GM06990 (cell line): ENCODE data around the gene SLCO4A1.

ENCODE experiments used
- DNase-seq: peaks from one replicate; pipeline ENCODE4 v3.0.0-alpha.2; 2011; ENCODE audit not compliant: insufficient read length; ENCODE audit errors: extremely low read depth
- H3K27me3 ChIP-seq: replicated peaks from 2 replicates; pipeline ENCODE4 v1.6.0; 2011; ENCODE audit warnings: low read length; ENCODE audit not compliant: control insufficient read depth, insufficient read depth
- H3K36me3 ChIP-seq: 2 replicates; pipeline ENCODE4 v1.5.1; 2011; ENCODE audit warnings: low read length; ENCODE audit not compliant: control insufficient read depth, insufficient read depth
- H3K4me3 ChIP-seq: replicated peaks from 2 replicates; pipeline ENCODE4 v1.5.1; 2011; ENCODE audit warnings: low read depth, mild to moderate bottlenecking, control low read depth, low read length
- CTCF ChIP-seq: IDR thresholded peaks from 2 replicates; pipeline ENCODE4 v1.5.1; 2011; ENCODE audit warnings: low read length, control low read depth, mild to moderate bottlenecking, inconsistent platforms; ENCODE audit not compliant: insufficient read depth, poor library complexity, severe bottlenecking

Gene SLCO4A1

GRCh38 chr20:62691487-62691886, 49.2 kb downstream of the SLCO4A1 start:
- H3K4me3 ChIP-seq, result no peak overlapping the region
- DNase-seq, result no peak
- no peaks in the 10 kb centered on the region for H3K36me3 ChIP-seq
- H3K27me3 ChIP-seq, result peaks cover 5% of the 10 kb centered on the region
- no peak for TF ChIP-seq CTCF

GRCh38 chr20:62692176-62692575, 49.9 kb downstream of the SLCO4A1 start:
- Histone ChIP-seq H3K27me3 (peaks cover 5% of the 10 kb centered on the region), H3K4me3 (no peak overlapping the region), H3K36me3 (no peaks in the 10 kb centered on the region)
- no peak for TF ChIP-seq CTCF
- no peak for DNase-seq

- H3K27me3 ChIP-seq, result peaks cover 5% of the 10 kb centered on the region
These were observed 50.7 kb downstream of the SLCO4A1 start for GRCh38 chr20:62692801-62693523.

GRCh38 chr20:62693524-62693922, 51.2 kb downstream of the SLCO4A1 start:
- Histone ChIP-seq H3K27me3 (peaks cover 5% of the 10 kb centered on the region), H3K4me3 (no peak overlapping the region), H3K36me3 (no peaks in the 10 kb centered on the region)
- no peak for TF ChIP-seq CTCF
- no peak for DNase-seq

More at GRCh38 chr20:62692801-62693523, 50.7 kb downstream of the SLCO4A1 start:
- TF ChIP-seq CTCF, result no peak
- no peak overlapping the region for H3K4me3 ChIP-seq
- no peak for DNase-seq
- no peaks in the 10 kb centered on the region for H3K36me3 ChIP-seq

GRCh38 chr20:62694106-62694505, 51.8 kb downstream of the SLCO4A1 start:
- Histone ChIP-seq H3K36me3 (no peaks in the 10 kb centered on the region), H3K4me3 (no peak overlapping the region), H3K27me3 (peaks cover 5% of the 10 kb centered on the region)
- no peak for DNase-seq
- no peak for TF ChIP-seq CTCF
